Measurements from ENCODE around the gene TBC1D12.

Gene TBC1D12

GRCh38 chr10:94405406-94405805 lies 3.1 kb downstream of the TBC1D12 start:
- no peak for DNase-seq (ENCODE audit: low read depth)
- no peak overlapping the region for H3K4me3 ChIP-seq (ENCODE audit: low read depth, low read length)
- TF ChIP-seq CTCF (IDR thresholded peaks at IDR 0.05; ENCODE audit: low read depth, low read length, missing control alignments): no peak

GRCh38 chr10:94407668-94408067 lies 5.3 kb downstream of the TBC1D12 start:
- no peak for TF ChIP-seq CTCF (IDR thresholded peaks at IDR 0.05; ENCODE audit: low read depth, low read length, missing control alignments)
- H3K4me3 ChIP-seq (ENCODE audit: low read depth, low read length): no peak overlapping the region
- DNase-seq (ENCODE audit: low read depth): no peak

- DNase-seq (ENCODE audit: low read depth): no peak
- TF ChIP-seq CTCF (IDR thresholded peaks at IDR 0.05; ENCODE audit: low read depth, low read length, missing control alignments): no peak
- no peak overlapping the region for H3K4me3 ChIP-seq (ENCODE audit: low read depth, low read length)
Observed at GRCh38 chr10:94409021-94409657, 6.8 kb downstream of the TBC1D12 start.

- DNase-seq (ENCODE audit: low read depth): no peak
- no peak for TF ChIP-seq CTCF (IDR thresholded peaks at IDR 0.05; ENCODE audit: low read depth, low read length, missing control alignments)
Observed at GRCh38 chr10:94411304-94411703, 9.0 kb downstream of the TBC1D12 start.

GRCh38 chr10:94412449-94412848 lies 10.1 kb downstream of the TBC1D12 start:
- H3K4me3 ChIP-seq (ENCODE audit: low read depth, low read length): no peak overlapping the region
- TF ChIP-seq CTCF (IDR thresholded peaks at IDR 0.05; ENCODE audit: low read depth, low read length, missing control alignments): no peak
- no peak for DNase-seq (ENCODE audit: low read depth)

More at GRCh38 chr10:94411304-94411703, 9.0 kb downstream of the TBC1D12 start:
- no peak overlapping the region for H3K4me3 ChIP-seq (ENCODE audit: low read depth, low read length)

- H3K4me3 ChIP-seq (ENCODE audit: low read depth, low read length): no peak overlapping the region
- DNase-seq (ENCODE audit: low read depth): no peak
- no peak for TF ChIP-seq CTCF (IDR thresholded peaks at IDR 0.05; ENCODE audit: low read depth, low read length, missing control alignments)
Observed at GRCh38 chr10:94413361-94413760, 11.0 kb downstream of the TBC1D12 start.

- TF ChIP-seq CTCF (IDR thresholded peaks at IDR 0.05; ENCODE audit: low read depth, low read length, missing control alignments): no peak
- DNase-seq (ENCODE audit: low read depth): no peak
- no peak overlapping the region for H3K4me3 ChIP-seq (ENCODE audit: low read depth, low read length)
Observed at GRCh38 chr10:94416896-94417295, 14.6 kb downstream of the TBC1D12 start.
